Measurements from ENCODE around the gene CD63. TPM values are rescaled to one million over a fixed set of nuclear protein-coding genes. Genes with fewer than 3 reads are reported as not detected.
A peak's percentile ranks its signal among the peaks of the same experiment; 100 is the strongest.

Gene CD63
- total RNA-seq, 2 experiments from 2014 or later = 222 to 288 TPM

DNA sequence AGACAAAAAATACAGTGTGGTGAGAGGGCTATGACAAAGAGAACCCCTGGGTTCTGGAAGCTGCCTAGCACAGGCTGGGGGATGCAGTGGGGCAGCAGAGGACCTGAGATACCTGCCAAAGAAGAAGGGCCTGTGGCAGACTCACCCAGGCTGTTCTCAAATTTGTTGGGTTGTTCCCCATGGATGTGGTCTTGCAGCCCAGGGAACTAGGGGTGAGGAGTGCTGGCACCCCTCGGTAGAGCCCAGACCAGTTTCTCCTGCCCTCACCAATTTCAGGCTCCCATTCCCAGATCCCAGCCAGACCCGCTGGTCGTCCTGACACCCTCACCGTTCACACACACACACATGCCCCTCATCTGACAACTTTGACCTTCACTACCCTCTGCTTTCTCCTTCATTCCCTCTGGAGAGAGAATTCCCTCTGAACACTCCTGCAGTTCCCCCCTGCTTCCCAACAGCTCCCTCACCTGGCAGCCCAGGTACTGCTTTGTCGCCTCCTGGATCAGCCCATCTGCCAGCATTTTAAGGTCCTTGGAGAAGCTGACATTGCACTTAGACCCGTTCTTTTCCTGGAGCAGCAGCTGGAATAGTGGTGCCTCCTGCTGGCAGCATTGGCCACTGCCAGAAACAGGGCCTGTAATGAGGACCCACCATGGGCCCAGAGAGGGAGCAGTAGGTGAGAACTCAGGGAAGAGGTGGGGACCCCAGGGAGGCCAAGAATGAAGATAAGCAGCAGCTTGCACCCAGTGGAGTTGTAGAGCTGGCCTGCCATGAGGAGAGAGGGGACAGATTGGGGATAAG lies 8.2 kb upstream of the CD63 start:
- Mint-ChIP-seq H3K27me3 (peaks cover 3% of the 10 kb centered on the region), H3K27ac (peak overlapping the region; percentile 88), H3K4me3 (peak overlapping the region; percentile 58), H3K36me3 (no peaks in the 10 kb centered on the region), H3K4me1 (peaks cover 31% of the 10 kb centered on the region), H3K9me3 (ENCODE audit: low read depth) (no peaks in the 10 kb centered on the region)
- CTCF ChIA-PET = interaction anchor here (0.8 to 9.1 kb wide), 24 partner anchors 8 to 485 kb away, joined by 3 to 233 read pairs (median 16); partner anchors contain the start of genes BLOC1S1, CD63, DGKA and ORMDL2
- DNase-seq (peak; percentile 83), ATAC-seq (peak; percentile 51)

DNA sequence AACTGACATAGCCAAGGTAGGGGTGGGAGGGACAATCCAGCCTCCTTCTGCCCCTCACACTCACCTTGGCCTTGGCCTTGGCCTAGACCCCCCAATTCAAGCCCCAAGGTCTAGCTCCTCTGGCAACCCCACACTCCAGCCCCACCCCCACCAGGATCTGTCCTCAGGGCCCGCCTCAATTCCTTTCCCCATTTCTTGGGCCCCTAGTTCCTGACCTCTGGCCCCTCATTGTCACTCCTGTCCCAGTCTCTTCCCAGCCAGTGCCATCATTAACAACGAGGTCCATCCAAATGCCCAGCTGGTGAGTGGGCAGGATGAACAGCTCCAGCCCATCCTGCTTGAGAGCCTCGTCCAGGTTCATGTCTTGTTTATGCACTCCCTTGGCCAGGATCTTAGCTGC lies 7.3 kb upstream of the CD63 start:
- H3K27ac Mint-ChIP-seq = no peak overlapping the region

DNA sequence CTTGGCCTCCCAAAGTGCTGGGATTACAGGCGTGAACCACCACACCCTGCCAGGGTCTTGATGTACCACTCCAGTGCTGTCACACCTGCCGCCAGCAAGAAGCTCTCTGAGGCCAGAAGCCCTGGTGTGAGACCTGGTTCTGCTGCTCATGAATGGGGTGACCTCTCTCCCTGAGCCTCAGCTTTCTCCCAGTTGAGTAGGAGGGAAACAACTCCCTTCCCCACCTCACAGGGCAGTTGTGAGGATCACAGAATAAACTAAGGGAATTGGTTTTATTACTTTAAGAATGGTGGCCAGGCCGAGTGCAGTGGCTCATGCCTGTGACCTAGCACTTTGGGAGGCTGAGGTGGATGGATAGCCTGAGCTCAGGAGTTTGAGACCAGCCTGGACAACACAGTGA lies 5.8 kb upstream of the CD63 start:
- CTCF ChIA-PET = interaction anchor here (1.0 to 9.1 kb wide), 2 partner anchors 14 to 86 kb away, joined by 3 to 233 read pairs; partner anchors contain the start of genes BLOC1S1 and RDH5
- no peaks in the 10 kb centered on the region for H3K36me3 Mint-ChIP-seq
- DNase-seq (no peak), ATAC-seq (no peak)
- no peaks in the 10 kb centered on the region for H3K9me3 Mint-ChIP-seq (ENCODE audit: low read depth)
- H3K27ac Mint-ChIP-seq = no peak overlapping the region
- no peak overlapping the region for H3K4me3 Mint-ChIP-seq
- no peaks in the 10 kb centered on the region for H3K27me3 Mint-ChIP-seq
- peaks cover 47% of the 10 kb centered on the region for H3K4me1 Mint-ChIP-seq

More for the DNA sequence above, 7.3 kb upstream of the CD63 start:
- Mint-ChIP-seq H3K36me3 (no peaks in the 10 kb centered on the region), H3K4me3 (no peak overlapping the region), H3K27me3 (no peaks in the 10 kb centered on the region), H3K4me1 (peaks cover 32% of the 10 kb centered on the region), H3K9me3 (ENCODE audit: low read depth) (no peaks in the 10 kb centered on the region)
- CTCF ChIA-PET = interaction anchor here (1.3 to 9.1 kb wide), 7 partner anchors 7 to 384 kb away, joined by 4 to 233 read pairs (median 45); partner anchors contain the start of genes BLOC1S1, CD63, DGKA and PYM1
- no peak for ATAC-seq
- no peak for DNase-seq

DNA sequence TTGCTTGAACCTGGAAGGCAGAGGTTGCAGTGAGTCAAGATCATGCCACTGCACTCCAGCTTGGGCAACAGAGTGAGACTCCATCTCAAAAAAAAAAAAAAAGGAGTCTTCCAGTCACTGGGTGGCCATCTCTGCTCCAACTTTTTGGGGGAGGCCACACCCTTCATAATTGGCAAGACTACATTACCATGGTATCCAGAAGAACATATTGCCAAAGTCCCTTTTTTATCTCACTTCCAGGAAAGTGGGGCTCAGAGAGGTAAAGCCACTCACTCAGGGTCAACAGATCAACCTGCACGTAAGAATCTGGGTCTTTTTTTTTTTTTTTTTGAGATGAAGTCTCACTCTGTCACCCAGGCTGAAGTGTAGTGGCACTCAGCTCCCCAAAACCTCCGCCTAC lies 5.0 kb upstream of the CD63 start:
- Mint-ChIP-seq H3K4me3 (no peak overlapping the region), H3K9me3 (ENCODE audit: low read depth) (no peaks in the 10 kb centered on the region), H3K4me1 (peaks cover 45% of the 10 kb centered on the region), H3K27ac (no peak overlapping the region), H3K27me3 (no peaks in the 10 kb centered on the region), H3K36me3 (no peaks in the 10 kb centered on the region)
- DNase-seq (no peak), ATAC-seq (no peak)
- CTCF ChIA-PET = interaction anchor here (9.1 kb wide), 1 partner anchor 13 kb away, joined by 233 read pairs; the partner anchor contains the start of genes BLOC1S1 and RDH5

DNA sequence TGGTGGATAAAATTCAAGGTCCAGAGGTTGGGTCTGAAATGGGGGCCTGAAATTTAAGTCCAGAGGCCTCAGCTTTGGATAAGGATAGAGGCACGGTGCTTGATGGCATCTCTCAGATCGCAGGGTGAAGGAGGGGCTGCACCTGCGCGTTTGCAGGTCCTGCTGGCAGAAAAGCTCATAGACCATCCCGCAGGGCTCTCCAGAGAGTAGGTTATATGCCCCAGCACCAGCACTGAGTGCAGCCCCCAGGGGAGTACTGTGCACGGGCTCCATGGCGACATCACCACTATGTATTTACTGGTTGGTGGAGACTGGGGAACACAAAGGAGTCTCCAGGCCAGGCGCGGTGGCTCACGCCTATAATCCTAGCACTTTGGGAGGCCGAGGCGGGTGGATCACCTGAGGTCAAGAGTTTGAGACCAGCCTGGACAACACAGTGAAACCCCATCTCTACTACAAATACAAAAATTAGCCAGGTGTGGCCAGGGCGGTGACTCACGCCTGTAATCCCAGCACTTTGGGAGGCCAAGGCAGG lies 4.3 kb upstream of the CD63 start:
- ATAC-seq (no peak), DNase-seq (no peak)
- CTCF ChIA-PET = interaction anchor here (9.1 kb wide), 1 partner anchor 13 kb away, joined by 233 read pairs; the partner anchor contains the start of genes BLOC1S1 and RDH5
- H3K4me1 Mint-ChIP-seq = peaks cover 42% of the 10 kb centered on the region
- no peaks in the 10 kb centered on the region for H3K27me3 Mint-ChIP-seq
- H3K4me3 Mint-ChIP-seq = no peak overlapping the region
- no peak overlapping the region for H3K27ac Mint-ChIP-seq
- H3K9me3 Mint-ChIP-seq (ENCODE audit: low read depth) = no peaks in the 10 kb centered on the region
- H3K36me3 Mint-ChIP-seq = no peaks in the 10 kb centered on the region

DNA sequence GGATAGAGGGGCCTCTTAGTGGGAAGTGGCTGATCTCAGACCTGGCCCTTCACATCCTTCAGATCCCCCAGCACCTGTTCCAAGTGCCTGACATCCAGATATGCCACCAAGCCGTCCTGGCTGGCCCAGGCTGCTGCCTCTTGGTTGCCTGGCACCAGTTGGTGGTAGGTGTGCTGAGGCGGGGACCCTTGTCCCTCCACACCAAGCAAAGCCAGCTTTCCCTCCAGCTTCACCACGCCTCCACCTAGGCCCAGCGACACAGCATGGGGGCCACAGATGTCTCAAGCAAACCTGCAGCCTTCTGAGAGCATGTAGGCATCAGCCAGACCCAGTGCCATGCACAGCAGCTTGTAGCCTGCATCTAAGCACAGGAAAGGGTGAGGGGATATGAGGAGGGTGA lies 3.5 kb upstream of the CD63 start:
- peaks cover 39% of the 10 kb centered on the region for H3K4me1 Mint-ChIP-seq
- no peak overlapping the region for H3K27ac Mint-ChIP-seq
- no peak for DNase-seq
- H3K4me3 Mint-ChIP-seq = no peak overlapping the region
- no peaks in the 10 kb centered on the region for H3K9me3 Mint-ChIP-seq (ENCODE audit: low read depth)
- no peak for ATAC-seq
- no peaks in the 10 kb centered on the region for H3K27me3 Mint-ChIP-seq
- no peaks in the 10 kb centered on the region for H3K36me3 Mint-ChIP-seq
- CTCF ChIA-PET = interaction anchor here (9.1 kb wide), 1 partner anchor 12 kb away, joined by 233 read pairs; the partner anchor contains the start of genes BLOC1S1 and RDH5

DNA sequence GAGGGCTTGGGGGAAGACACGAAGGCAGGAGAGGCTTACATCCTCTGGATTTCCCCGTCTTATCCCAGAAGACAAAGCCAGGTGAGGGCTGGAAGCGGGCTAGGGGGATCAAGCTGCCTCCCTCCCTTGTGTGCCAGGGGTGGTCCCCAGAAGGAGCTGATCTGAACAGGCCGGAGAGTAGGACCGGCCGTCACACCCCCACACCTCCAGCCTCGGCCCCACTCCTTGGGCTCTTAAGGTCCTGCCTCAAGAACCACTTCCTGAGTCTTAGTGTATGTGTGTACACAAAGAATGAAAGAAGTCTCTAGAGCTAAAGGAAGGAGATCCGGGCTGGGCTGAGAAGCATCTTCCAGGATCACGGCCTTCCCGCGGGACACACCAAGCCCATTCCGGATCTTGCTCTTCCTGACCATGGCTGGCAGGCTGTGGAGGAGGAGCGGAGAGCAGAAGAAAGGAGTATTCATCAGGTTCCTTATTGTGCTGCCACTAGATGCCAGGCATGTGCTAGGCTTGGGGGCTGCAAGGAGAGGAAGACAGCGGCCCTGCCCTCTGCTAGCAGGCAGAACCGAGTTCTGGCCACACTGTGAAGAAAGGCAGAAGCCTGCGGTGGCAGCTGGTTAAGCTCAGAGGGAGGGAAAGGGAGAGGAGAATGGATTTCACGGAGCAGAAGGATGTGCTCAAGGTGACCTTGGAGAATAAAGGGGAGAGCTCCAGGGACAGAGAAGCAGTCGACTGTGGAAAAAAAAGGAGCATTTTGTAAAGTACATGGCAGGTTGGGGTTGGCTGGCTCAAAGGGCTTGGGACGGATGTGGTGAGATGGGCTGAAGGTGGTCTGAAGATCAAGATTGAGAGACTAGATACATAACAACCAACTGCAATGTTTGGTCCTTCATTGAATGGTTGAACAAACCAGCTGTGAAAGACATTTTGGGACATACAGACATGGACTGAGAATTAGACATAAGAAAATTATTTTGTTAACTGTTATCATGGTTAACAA lies 1.3 kb upstream of the CD63 start:
- peaks cover 12% of the 10 kb centered on the region for H3K36me3 Mint-ChIP-seq
- CTCF ChIA-PET = interaction anchor here (0.6 to 4.9 kb wide), 15 partner anchors 8 to 492 kb away, joined by 3 to 63 read pairs (median 6); partner anchors contain the start of genes BLOC1S1, ESYT1, PA2G4 and PYM1
- no peaks in the 10 kb centered on the region for H3K27me3 Mint-ChIP-seq
- H3K9me3 Mint-ChIP-seq (ENCODE audit: low read depth) = no peaks in the 10 kb centered on the region
- H3K27ac Mint-ChIP-seq = peak overlapping the region; percentile 92
- DNase-seq (peak; percentile 81), ATAC-seq (peak; percentile 65)
- H3K4me1 Mint-ChIP-seq = peaks cover 48% of the 10 kb centered on the region
- H3K4me3 Mint-ChIP-seq = peak overlapping the region; percentile 78

DNA sequence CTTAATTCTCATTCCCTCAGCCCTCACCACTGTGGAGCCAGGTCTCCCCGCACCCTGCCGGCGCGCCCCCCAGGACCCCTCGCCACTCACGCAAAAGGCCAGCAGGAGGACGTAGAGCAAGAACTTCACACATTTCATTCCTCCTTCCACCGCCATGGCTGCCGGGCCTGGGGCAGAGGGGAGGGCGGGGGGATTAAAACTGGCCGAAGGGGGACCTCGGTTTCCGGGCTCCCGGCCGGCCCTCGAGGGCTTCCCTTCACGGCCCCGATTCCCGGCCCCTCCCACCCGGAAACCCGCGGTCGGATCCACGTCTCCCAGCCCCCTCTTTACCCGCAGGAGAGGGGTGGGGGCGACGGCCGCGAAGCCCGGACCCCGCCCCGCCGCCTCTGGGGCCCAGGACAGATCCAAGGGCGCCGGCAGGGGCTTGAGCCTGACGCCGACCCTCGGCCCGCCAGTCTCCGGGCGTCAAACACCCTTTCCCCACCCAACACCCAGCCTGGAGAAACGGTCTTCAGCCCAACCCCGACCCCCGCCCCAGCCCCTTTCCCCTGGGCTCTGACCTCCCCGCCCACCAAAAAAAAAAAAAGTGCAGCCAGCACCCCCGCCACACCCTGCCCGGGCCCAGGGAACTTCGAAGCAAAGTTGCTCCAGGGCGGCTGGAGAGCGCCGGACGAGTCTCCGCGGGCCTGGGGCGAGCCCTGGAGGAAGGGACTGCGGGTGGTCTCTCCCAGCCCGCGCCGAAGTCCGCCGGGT lies 447 bp downstream of the CD63 start:
- CTCF ChIA-PET = interaction anchor here (1.1 to 4.9 kb wide), 6 partner anchors 8 to 376 kb away, joined by 3 to 63 read pairs (median 14); partner anchors contain the start of genes BLOC1S1, PA2G4 and RDH5
- Mint-ChIP-seq H3K9me3 (ENCODE audit: low read depth) (no peaks in the 10 kb centered on the region), H3K27ac (peak overlapping the region; percentile 76), H3K27me3 (no peaks in the 10 kb centered on the region), H3K4me1 (peaks cover 57% of the 10 kb centered on the region), H3K36me3 (peaks cover 16% of the 10 kb centered on the region), H3K4me3 (peak overlapping the region; percentile 78)
- DNase-seq (no peak), ATAC-seq (peak; percentile 5)

DNA sequence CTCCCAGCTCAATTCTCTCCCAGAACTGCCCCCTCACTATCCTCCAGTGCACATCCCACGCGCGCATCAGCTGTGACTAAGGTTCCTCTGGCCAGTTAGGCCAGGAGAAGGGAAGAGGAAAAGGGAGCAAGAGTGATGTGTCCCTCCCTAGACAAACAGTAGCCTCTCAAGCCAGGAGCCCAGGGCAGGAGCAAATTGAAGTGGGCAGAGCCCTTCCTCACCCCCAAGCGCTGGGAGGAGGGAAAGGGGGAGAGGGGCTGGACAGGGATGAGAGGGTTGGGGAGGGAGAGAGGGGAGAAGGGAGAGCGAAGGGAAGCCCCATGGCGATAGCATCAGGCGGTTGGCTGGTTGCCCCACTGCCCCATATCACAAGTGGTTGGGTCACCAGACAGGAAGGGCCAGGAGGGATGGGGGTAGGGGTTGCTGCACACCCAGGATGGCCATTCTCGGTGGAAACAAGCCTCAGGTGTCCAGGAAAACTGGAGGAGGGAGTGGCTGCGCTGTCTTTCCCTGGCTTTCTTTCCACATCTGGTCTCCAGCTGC lies 1.1 kb downstream of the CD63 start:
- no peak for ATAC-seq

DNA sequence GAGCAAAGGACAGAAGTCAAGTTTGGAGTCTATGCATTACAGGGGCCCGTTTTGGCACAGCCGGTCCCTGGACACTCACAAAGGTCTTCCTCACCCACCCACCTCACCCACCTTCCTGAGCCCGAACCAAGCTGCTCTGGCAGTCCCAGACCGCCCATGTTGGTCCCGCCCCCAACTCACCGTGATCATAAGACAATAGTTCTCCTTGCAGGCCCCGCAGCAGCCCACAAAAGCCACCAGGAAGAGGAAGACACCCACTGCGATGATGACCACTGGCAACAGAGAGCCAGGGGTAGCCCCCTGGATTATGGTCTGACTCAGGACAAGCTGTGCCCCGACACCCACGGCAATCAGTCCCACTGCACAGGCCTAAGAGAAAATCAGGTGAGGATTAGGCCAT lies 1.8 kb downstream of the CD63 start:
- CTCF ChIA-PET = interaction anchor here (4.9 kb wide), 1 partner anchor 11 kb away, joined by 63 read pairs; no protein-coding TSS in a partner anchor
- no peaks in the 10 kb centered on the region for H3K9me3 Mint-ChIP-seq (ENCODE audit: low read depth)
- H3K36me3 Mint-ChIP-seq = peaks cover 16% of the 10 kb centered on the region
- H3K4me1 Mint-ChIP-seq = peaks cover 52% of the 10 kb centered on the region
- DNase-seq (no peak), ATAC-seq (no peak)
- H3K27ac Mint-ChIP-seq = peak overlapping the region; percentile 76
- no peaks in the 10 kb centered on the region for H3K27me3 Mint-ChIP-seq
- peak overlapping the region; percentile 78 for H3K4me3 Mint-ChIP-seq

More for the DNA sequence above, 1.1 kb downstream of the CD63 start:
- peaks cover 57% of the 10 kb centered on the region for H3K4me1 Mint-ChIP-seq
- H3K9me3 Mint-ChIP-seq (ENCODE audit: low read depth) = no peaks in the 10 kb centered on the region
- peak overlapping the region; percentile 76 for H3K27ac Mint-ChIP-seq
- no peaks in the 10 kb centered on the region for H3K27me3 Mint-ChIP-seq
- CTCF ChIA-PET = interaction anchor here (4.9 kb wide), 1 partner anchor 10 kb away, joined by 63 read pairs; no protein-coding TSS in a partner anchor
- H3K36me3 Mint-ChIP-seq = peaks cover 16% of the 10 kb centered on the region
- H3K4me3 Mint-ChIP-seq = peak overlapping the region; percentile 78
- DNase-seq = no peak

DNA sequence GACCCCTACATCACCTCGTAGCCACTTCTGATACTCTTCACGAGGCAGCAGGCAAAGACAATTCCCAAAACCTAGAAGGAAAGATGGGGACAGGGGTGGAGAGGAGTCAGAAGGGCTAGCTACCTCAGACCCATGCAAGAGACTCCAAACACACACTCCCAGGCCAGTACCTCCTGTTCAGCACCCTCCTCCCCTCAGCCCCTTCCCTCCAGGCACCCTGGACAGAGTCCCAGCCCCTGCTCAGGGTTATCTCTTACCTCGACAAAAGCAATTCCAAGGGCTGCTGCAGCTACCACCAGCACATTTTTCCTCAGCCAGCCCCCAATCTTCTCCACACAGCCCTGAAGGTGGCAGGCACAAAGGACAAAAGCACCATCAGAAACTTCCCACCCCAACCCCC lies 3.3 kb downstream of the CD63 start:
- DNase-seq (no peak), ATAC-seq (no peak)
- peaks cover 17% of the 10 kb centered on the region for H3K36me3 Mint-ChIP-seq
- CTCF ChIA-PET = interaction anchor here (1.2 to 11.3 kb wide), 3 partner anchors 9 to 91 kb away, joined by 4 to 233 read pairs (median 9); partner anchors contain the start of genes BLOC1S1 and SARNP
- H3K9me3 Mint-ChIP-seq (ENCODE audit: low read depth) = no peaks in the 10 kb centered on the region
- no peaks in the 10 kb centered on the region for H3K27me3 Mint-ChIP-seq
- no peak overlapping the region for H3K4me3 Mint-ChIP-seq
- H3K27ac Mint-ChIP-seq = peak overlapping the region; percentile 4
- H3K4me1 Mint-ChIP-seq = peaks cover 57% of the 10 kb centered on the region

DNA sequence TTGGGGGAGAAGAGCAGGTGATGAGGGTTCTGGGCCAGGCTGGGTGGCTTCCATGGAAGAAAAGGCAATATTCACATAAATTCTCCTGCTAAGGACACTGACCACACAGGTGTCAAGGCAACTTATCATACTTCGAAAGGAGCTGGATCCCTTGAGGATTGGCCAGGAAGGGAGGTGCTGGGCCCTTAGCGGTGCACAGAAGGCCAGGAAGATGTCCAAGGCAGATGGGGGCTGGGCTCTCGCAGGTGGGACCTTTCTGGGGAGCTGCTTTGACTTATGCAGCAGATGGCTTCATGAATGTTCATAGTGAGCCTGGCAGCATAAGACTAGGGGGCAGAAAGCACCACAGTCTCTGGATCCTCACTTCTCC lies 3.9 kb downstream of the CD63 start:
- CTCF ChIA-PET = interaction anchor here (1.0 to 11.3 kb wide), 6 partner anchors 9 to 297 kb away, joined by 3 to 233 read pairs (median 4); partner anchors contain the start of genes BLOC1S1 and SARNP

More for the DNA sequence above, 3.9 kb downstream of the CD63 start:
- no peak overlapping the region for H3K4me3 Mint-ChIP-seq
- peaks cover 57% of the 10 kb centered on the region for H3K4me1 Mint-ChIP-seq
- no peak for DNase-seq
- H3K36me3 Mint-ChIP-seq = peaks cover 17% of the 10 kb centered on the region
- H3K27me3 Mint-ChIP-seq = no peaks in the 10 kb centered on the region
- ATAC-seq = no peak
- no peaks in the 10 kb centered on the region for H3K9me3 Mint-ChIP-seq (ENCODE audit: low read depth)
- peak overlapping the region; percentile 12 for H3K27ac Mint-ChIP-seq

Measured in activated CD8-positive, alpha-beta memory T cell treated with anti-CD3 and anti-CD28 coated beads, Interleukin-2, amount 10 ng/mL, durations not matched to agents 7 days and 5 days (primary cell).